GM11168 (cell line): ENCODE results near the gene POMT1.

ENCODE experiments used
- in situ Hi-C: fragments of 300-500 bp; cut with MboI; formaldehyde crosslinking; loops from one replicate; pipeline ENCODE4 v1.12.0; 2022; ENCODE audit warnings: low sequenced_read_pairs; ENCODE audit not compliant: unreplicated experiment

The POMT1 gene

GRCh38 chr9:131521822-131522221 is 19.1 kb downstream of the POMT1 start:
- in situ Hi-C loops = loop anchor here (25.0 kb wide), 1 partner anchor 715 kb away; no protein-coding TSS in a partner anchor

GRCh38 chr9:131522257-131523085 is 19.8 kb downstream of the POMT1 start:
- in situ Hi-C loops = loop anchor here (25.0 kb wide), 1 partner anchor 715 kb away; no protein-coding TSS in a partner anchor

- in situ Hi-C loops = loop anchor here (25.0 kb wide), 1 partner anchor 714 kb away; no protein-coding TSS in a partner anchor
Measured at GRCh38 chr9:131523086-131523388, 20.3 kb downstream of the POMT1 start.

- in situ Hi-C loops = loop anchor here (25.0 kb wide), 1 partner anchor 714 kb away; no protein-coding TSS in a partner anchor
Measured at GRCh38 chr9:131523451-131524435, 21.0 kb downstream of the POMT1 start.

GRCh38 chr9:131524665-131525315 is 22.1 kb downstream of the POMT1 start:
- in situ Hi-C loops = loop anchor here (25.0 kb wide), 1 partner anchor 713 kb away; no protein-coding TSS in a partner anchor

GRCh38 chr9:131525643-131526565 is 23.2 kb downstream of the POMT1 start:
- in situ Hi-C loops = no loop called here

GRCh38 chr9:131528186-131528585 is 25.5 kb downstream of the POMT1 start:
- in situ Hi-C loops = no loop called here

- in situ Hi-C loops = no loop called here
Measured at GRCh38 chr9:131528886-131529505, 26.3 kb downstream of the POMT1 start.

GRCh38 chr9:131529597-131530545 is 27.2 kb downstream of the POMT1 start:
- in situ Hi-C loops = no loop called here

GRCh38 chr9:131530546-131530919 is 27.8 kb downstream of the POMT1 start:
- in situ Hi-C loops = no loop called here

- in situ Hi-C loops = no loop called here
Measured at GRCh38 chr9:131530920-131531832, 28.5 kb downstream of the POMT1 start, which contains the start of gene UCK1. TSS of gene UCK1 (minus strand) at chr9:131531263. CDS start at chr9:131531174, 89 bp downstream.

- in situ Hi-C loops = no loop called here
Measured at GRCh38 chr9:131534721-131535237, 32.1 kb downstream of the POMT1 start.

- in situ Hi-C loops = no loop called here
Measured at GRCh38 chr9:131537946-131538345, 35.2 kb downstream of the POMT1 start.

- in situ Hi-C loops = no loop called here
Measured at GRCh38 chr9:131539223-131539923, 36.7 kb downstream of the POMT1 start.

GRCh38 chr9:131543141-131543540 is 40.4 kb downstream of the POMT1 start:
- in situ Hi-C loops = no loop called here
